Measurements from ENCODE around the gene UTP18. TPM values are rescaled to one million over a fixed set of nuclear protein-coding genes. Genes with fewer than 3 reads are reported as not detected.

Gene UTP18
- total and polyA plus RNA-seq, 4 donors: 12.4 to 17.4 (median 14.2) TPM

GRCh38 chr17:51228161-51228560 is 32.2 kb upstream of the UTP18 start:
- Histone ChIP-seq H3K9me3 (ENCODE audit: control insufficient read depth in 4 of 4, low read length in 3 of 4) (no peaks in the 10 kb centered on the region), H3K9ac (ENCODE audit: low read depth in 1 of 2, low read length in 2 of 2) (no peak overlapping the region), H3K36me3 (ENCODE audit: control insufficient read depth in 4 of 4, insufficient read depth in 3 of 4, low read depth in 1 of 4, low read length in 3 of 4) (peaks cover 0 to 15% (median 4%) of the 10 kb centered on the region in 4 donors), H3K27ac (ENCODE audit: low read depth in 1 of 2, low read length in 2 of 2) (no peak overlapping the region), H3K4me3 (ENCODE audit: low read depth in 1 of 3, low read length in 3 of 3) (no peak overlapping the region), H3K27me3 (ENCODE audit: control insufficient read depth in 4 of 4, insufficient read depth in 4 of 4, low read length in 3 of 4) (no peaks in the 10 kb centered on the region), H3K4me1 (ENCODE audit: control insufficient read depth in 4 of 4, insufficient read depth in 4 of 4, low read length in 3 of 4) (peaks cover 3 to 13% (median 7%) of the 10 kb centered on the region in 4 donors)
- TF ChIP-seq NR2F2 (IDR thresholded peaks at IDR 0.05): no peak
- no peak for TF ChIP-seq FOXA1 (IDR thresholded peaks at IDR 0.05)
- no peak for TF ChIP-seq GABPA (IDR thresholded peaks at IDR 0.05 in 1 of 2, conservative IDR thresholded peaks at IDR 0.05 in 1 of 2)
- TF ChIP-seq TAF1 (conservative IDR thresholded peaks at IDR 0.05): no peak
- no peak for TF ChIP-seq FOXA2 (IDR thresholded peaks at IDR 0.05)
- TF ChIP-seq RXRA (IDR thresholded peaks at IDR 0.05): no peak
- TF ChIP-seq EGR1 (IDR thresholded peaks at IDR 0.05; ENCODE audit: low read depth in 2 of 2): no peak
- TF ChIP-seq, protein P1, sequence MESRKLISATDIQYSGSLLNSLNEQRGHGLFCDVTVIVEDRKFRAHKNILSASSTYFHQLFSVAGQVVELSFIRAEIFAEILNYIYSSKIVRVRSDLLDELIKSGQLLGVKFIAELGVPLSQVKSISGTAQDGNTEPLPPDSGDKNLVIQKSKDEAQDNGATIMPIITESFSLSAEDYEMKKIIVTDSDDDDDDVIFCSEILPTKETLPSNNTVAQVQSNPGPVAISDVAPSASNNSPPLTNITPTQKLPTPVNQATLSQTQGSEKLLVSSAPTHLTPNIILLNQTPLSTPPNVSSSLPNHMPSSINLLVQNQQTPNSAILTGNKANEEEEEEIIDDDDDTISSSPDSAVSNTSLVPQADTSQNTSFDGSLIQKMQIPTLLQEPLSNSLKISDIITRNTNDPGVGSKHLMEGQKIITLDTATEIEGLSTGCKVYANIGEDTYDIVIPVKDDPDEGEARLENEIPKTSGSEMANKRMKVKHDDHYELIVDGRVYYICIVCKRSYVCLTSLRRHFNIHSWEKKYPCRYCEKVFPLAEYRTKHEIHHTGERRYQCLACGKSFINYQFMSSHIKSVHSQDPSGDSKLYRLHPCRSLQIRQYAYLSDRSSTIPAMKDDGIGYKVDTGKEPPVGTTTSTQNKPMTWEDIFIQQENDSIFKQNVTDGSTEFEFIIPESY (IDR thresholded peaks at IDR 0.05): no peak
- no peak for TF ChIP-seq HNF4A (conservative IDR thresholded peaks at IDR 0.05)
- no peak for TF ChIP-seq MAX (IDR thresholded peaks at IDR 0.05)
- TF ChIP-seq RAD21 (IDR thresholded peaks at IDR 0.05): no peak
- no peak for TF ChIP-seq JUND (IDR thresholded peaks at IDR 0.05)
- no peak for TF ChIP-seq HNF4G (IDR thresholded peaks at IDR 0.05)
- TF ChIP-seq CTCF (IDR thresholded peaks at IDR 0.05; ENCODE audit: low read depth, low read length, missing input control): no peak
- WGBS: 80% methylated on average over 4 of the region's 4 CpGs
- DNase-seq (ENCODE audit: low spot score): no peak

DNA sequence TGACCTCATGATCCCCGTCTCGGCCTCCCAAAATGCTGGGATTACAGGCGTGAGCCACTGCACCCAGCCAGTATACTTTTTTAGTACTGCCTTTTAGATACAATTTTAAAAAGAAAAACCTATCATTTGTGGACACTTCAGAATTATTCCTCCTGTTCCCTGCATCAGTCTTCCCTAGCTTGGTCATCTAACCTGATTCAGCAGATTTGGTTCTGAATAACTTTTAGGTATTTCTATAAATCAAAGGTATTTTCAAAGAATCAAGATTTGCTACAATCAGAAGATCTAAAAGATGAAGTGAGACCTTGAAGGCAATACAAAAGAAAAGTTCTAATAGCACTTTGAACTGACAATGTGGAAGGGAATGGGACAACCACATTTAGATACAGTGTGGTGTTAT is 30.5 kb upstream of the UTP18 start:
- Histone ChIP-seq H3K4me3 (ENCODE audit: low read depth in 1 of 3, low read length in 3 of 3) (no peak overlapping the region), H3K36me3 (ENCODE audit: control insufficient read depth in 4 of 4, insufficient read depth in 3 of 4, low read depth in 1 of 4, low read length in 3 of 4) (peaks cover 0 to under 1% (median 0%) of the 10 kb centered on the region in 4 donors), H3K4me1 (ENCODE audit: control insufficient read depth in 4 of 4, insufficient read depth in 4 of 4, low read length in 3 of 4) (peaks cover 5 to 14% (median 9%) of the 10 kb centered on the region in 4 donors), H3K9me3 (ENCODE audit: control insufficient read depth in 4 of 4, low read length in 3 of 4) (no peaks in the 10 kb centered on the region), H3K9ac (ENCODE audit: low read depth in 1 of 2, low read length in 2 of 2) (no peak overlapping the region), H3K27ac (ENCODE audit: low read depth in 1 of 2, low read length in 2 of 2) (no peak overlapping the region), H3K27me3 (ENCODE audit: control insufficient read depth in 4 of 4, insufficient read depth in 4 of 4, low read length in 3 of 4) (no peaks in the 10 kb centered on the region)
- over 99% methylated on average over 3 of the region's 3 CpGs for WGBS
- TF ChIP-seq REST (IDR thresholded peaks at IDR 0.05) (no peak), SP1 (IDR thresholded peaks at IDR 0.05) (no peak), YY1 (IDR thresholded peaks at IDR 0.05) (no peak), GABPA (IDR thresholded peaks at IDR 0.05 in 1 of 2, conservative IDR thresholded peaks at IDR 0.05 in 1 of 2) (no peak), HNF4G (IDR thresholded peaks at IDR 0.05) (no peak), ATF3 (IDR thresholded peaks at IDR 0.05) (no peak), NR2F2 (IDR thresholded peaks at IDR 0.05) (no peak), RXRA (IDR thresholded peaks at IDR 0.05) (no peak), HNF4A (conservative IDR thresholded peaks at IDR 0.05) (no peak), TAF1 (conservative IDR thresholded peaks at IDR 0.05) (no peak), RAD21 (IDR thresholded peaks at IDR 0.05) (no peak), FOXA1 (IDR thresholded peaks at IDR 0.05) (no peak), FOXA2 (IDR thresholded peaks at IDR 0.05) (no peak), JUND (IDR thresholded peaks at IDR 0.05) (no peak), EGR1 (IDR thresholded peaks at IDR 0.05; ENCODE audit: low read depth in 2 of 2) (no peak), CTCF (IDR thresholded peaks at IDR 0.05; ENCODE audit: low read depth, low read length, missing input control) (no peak), MAX (IDR thresholded peaks at IDR 0.05) (no peak)
- TF ChIP-seq, protein P1 (IDR thresholded peaks at IDR 0.05): no peak
- DNase-seq (ENCODE audit: low spot score): no peak
